Neural cell (in vitro differentiated cells): Measurements from ENCODE around the gene TCP11. TPM values are rescaled to one million over a fixed set of nuclear protein-coding genes. Genes with fewer than 3 reads are reported as not detected.

Experiments
- H2AFZ ChIP-seq: fragments of 200-600, 300-800 bp; sonication (generic), shearing (Covaris generic); 2 replicates; pipeline ENCODE4 v1.6.0; 2014; ENCODE audit warnings: low read depth, mild to moderate bottlenecking, antibody characterized with exemption, low read length, moderate library complexity
- H3F3A ChIP-seq: fragments of 200-600 bp; shearing (Covaris generic); 2 replicates; pipeline ENCODE4 v1.6.1; 2016; ENCODE audit warnings: mild to moderate bottlenecking, moderate library complexity, mixed read lengths, antibody characterized with exemption, low read length; ENCODE audit not compliant: insufficient read depth, poor library complexity, severe bottlenecking
- H3K27ac ChIP-seq: fragments of 200-600, 300-800 bp; sonication (generic), shearing (Covaris generic); 2 replicates; pipeline ENCODE4 v1.5.1; 2014; ENCODE audit warnings: mild to moderate bottlenecking, low read length, moderate library complexity
- H3K27me3 ChIP-seq: fragments of 300-800, 200-600 bp; sonication (generic), shearing (Covaris generic); 2 replicates; pipeline ENCODE4 v1.6.0; 2014; ENCODE audit warnings: mild to moderate bottlenecking, low read depth, low read length, moderate library complexity; ENCODE audit not compliant: insufficient read depth
- H3K36me3 ChIP-seq: fragments of 300-800, 200-600 bp; sonication (generic), shearing (Covaris generic); 2 replicates; pipeline ENCODE4 v1.5.1; 2014; ENCODE audit warnings: mild to moderate bottlenecking, antibody characterized with exemption, low read length, moderate library complexity; ENCODE audit not compliant: insufficient read depth
- H3K4me2 ChIP-seq: fragments of 300-800, 200-600 bp; sonication (generic), shearing (Covaris generic); 2 replicates; pipeline ENCODE4 v1.6.0; 2014; ENCODE audit warnings: mild to moderate bottlenecking, low read length
- H3K4me3 ChIP-seq: fragments of 300-800, 200-600 bp; sonication (generic), shearing (Covaris generic); 2 replicates; pipeline ENCODE4 v1.5.1; 2014; ENCODE audit warnings: mild to moderate bottlenecking, low read length, moderate library complexity
- H3K79me2 ChIP-seq: fragments of 200-600 bp; shearing (Covaris generic); replicated peaks from 2 replicates; pipeline ENCODE4 v1.6.0; 2014; ENCODE audit warnings: mild to moderate bottlenecking, low read length, moderate library complexity; ENCODE audit not compliant: insufficient read depth
- H3K9ac ChIP-seq: fragments of 300-800, 200-600 bp; sonication (generic), shearing (Covaris generic); 2 replicates; pipeline ENCODE4 v1.6.1; 2016; ENCODE audit warnings: mild to moderate bottlenecking, low read length, mixed read lengths
- H3K9me2 ChIP-seq: fragments of 200-600 bp; shearing (Covaris generic); 2 replicates; pipeline ENCODE4 v1.6.1; 2016; ENCODE audit warnings: mild to moderate bottlenecking, low read length, mixed read lengths; ENCODE audit not compliant: insufficient read depth
- H3K9me3 ChIP-seq: fragments of 200-600, 300-800 bp; sonication (generic), shearing (Covaris generic); 2 replicates; pipeline ENCODE4 v1.6.1; 2016; ENCODE audit warnings: mild to moderate bottlenecking, mixed run types, low read length, moderate library complexity, mixed read lengths
- H4K20me1 ChIP-seq: fragments of 200-600 bp; shearing (Covaris generic); 2 replicates; pipeline ENCODE4 v1.6.1; 2016; ENCODE audit warnings: mild to moderate bottlenecking, mixed run types; ENCODE audit not compliant: insufficient read depth
- CTCF ChIP-seq: fragments of 450-650 bp; IDR thresholded peaks from 2 replicates; pipeline ENCODE4 v1.5.1; 2014; ENCODE audit warnings: antibody characterized with exemption, mild to moderate bottlenecking, moderate library complexity; ENCODE audit not compliant: poor library complexity, severe bottlenecking
- EP300 ChIP-seq: fragments of 450-650 bp; conservative IDR thresholded peaks from 2 replicates; pipeline ENCODE4 v1.6.1; 2014; ENCODE audit warnings: antibody characterized with exemption, mild to moderate bottlenecking, moderate library complexity; ENCODE audit not compliant: poor library complexity, severe bottlenecking
- EZH2 ChIP-seq: fragments of 200-600, 300-800 bp; shearing (Covaris generic), sonication (generic); IDR thresholded peaks from 2 replicates; pipeline ENCODE4 v1.6.1; 2014; ENCODE audit warnings: antibody characterized with exemption, low read length, borderline replicate concordance, mild to moderate bottlenecking; ENCODE audit not compliant: insufficient read depth, poor library complexity, severe bottlenecking
- MXI1 ChIP-seq: fragments of 450-650 bp; conservative IDR thresholded peaks from 2 replicates; pipeline ENCODE4 v1.6.1; 2014; ENCODE audit warnings: antibody characterized with exemption, mild to moderate bottlenecking; ENCODE audit not compliant: poor library complexity, severe bottlenecking
- POLR2AphosphoS5 ChIP-seq: IDR thresholded peaks from 2 replicates; pipeline ENCODE4 v1.6.1; 2012
- RAD21 ChIP-seq: fragments of 450-650 bp; conservative IDR thresholded peaks from 2 replicates; pipeline ENCODE4 v1.6.1; 2014; ENCODE audit warnings: antibody characterized with exemption, mild to moderate bottlenecking, moderate library complexity
- REST ChIP-seq: IDR thresholded peaks from 2 replicates; pipeline ENCODE4 v1.6.1; 2012; ENCODE audit warnings: borderline replicate concordance
- SMC3 ChIP-seq: fragments of 450-650 bp; conservative IDR thresholded peaks from 2 replicates; pipeline ENCODE4 v1.6.1; 2014; ENCODE audit warnings: antibody characterized with exemption, mild to moderate bottlenecking, moderate library complexity; ENCODE audit not compliant: poor library complexity
- TAF1 ChIP-seq: IDR thresholded peaks from 2 replicates; pipeline ENCODE4 v1.6.1; 2012; ENCODE audit warnings: low read depth
- polyA minus RNA-seq: library from RNA; depleted of rRNA, polyadenylated mRNA; stranded (reverse); fragments of >200 nt; gene quantifications from 2 replicates; pipeline ENCODE4 v1.2.3, GENCODE V29; 2014
- polyA plus RNA-seq: library from polyadenylated mRNA; depleted of rRNA; stranded (reverse); fragments of >200 nt; gene quantifications from 2 replicates; pipeline ENCODE4 v1.2.3, GENCODE V29; 2014

TCP11 gene
- polyA plus RNA-seq, result 0.92 TPM in 1 of 2 replicates, not detected in the other
- 0.49 TPM in 1 of 2 replicates, not detected in the other for polyA minus RNA-seq

DNA sequence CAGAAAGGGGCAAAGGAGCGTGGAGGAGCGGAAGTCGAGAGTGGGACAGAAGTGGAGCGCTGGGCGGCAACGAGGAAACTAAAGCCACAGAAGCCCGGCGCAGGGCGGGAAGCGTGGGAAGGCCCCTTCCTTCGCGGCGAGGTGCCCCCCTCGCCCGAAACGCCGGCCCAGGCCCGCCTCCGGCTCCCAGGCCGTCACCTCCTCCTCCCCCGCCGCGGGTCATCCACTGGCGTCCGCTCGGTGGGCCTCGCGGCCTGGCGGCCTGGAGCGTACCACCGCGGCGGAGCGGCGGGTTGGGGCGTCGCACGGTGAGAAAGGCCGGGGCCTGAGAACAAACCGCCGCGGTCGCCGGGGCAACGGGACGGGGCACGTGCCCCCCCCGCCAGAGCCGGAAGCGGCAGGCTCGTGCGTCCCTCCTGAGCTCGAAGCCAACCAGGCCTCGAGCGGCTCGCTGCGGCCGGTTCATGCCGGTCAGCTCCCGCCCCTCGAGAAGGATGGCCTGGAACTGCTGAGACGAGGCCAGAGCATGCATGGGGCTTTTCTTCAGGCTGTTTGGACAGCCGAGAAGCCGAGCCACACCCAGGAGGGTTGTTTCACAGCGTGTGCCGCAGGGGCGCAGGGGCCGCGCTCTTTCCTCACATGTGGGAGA lies at the start of gene TCP11:
Gene TCP11 (minus strand): TSS at position 333 of the 649 bp plus-strand sequence. CDS start 469 bp downstream, outside the sequence.
- Histone ChIP-seq H3K9me3 (no peaks in the 10 kb centered on the region), H3K4me3 (no peak within 1 kb of the TSS), H3K36me3 (no peaks in the 10 kb centered on the region), H3K79me2 (no peaks in the 10 kb centered on the region), H3F3A (no peaks in the 10 kb centered on the region), H3K9me2 (no peaks in the 10 kb centered on the region), H4K20me1 (no peaks in the 10 kb centered on the region), H3K4me2 (no peak within 1 kb of the TSS), H3K27ac (no peak within 1 kb of the TSS), H2AFZ (no peak within 1 kb of the TSS), H3K9ac (no peak within 1 kb of the TSS), H3K27me3 (no peaks in the 10 kb centered on the region)
- no peak for TF ChIP-seq EZH2
- no peak for TF ChIP-seq EP300
- TF ChIP-seq REST, result no peak
- TF ChIP-seq POLR2AphosphoS5, result no peak
- no peak for TF ChIP-seq RAD21
- TF ChIP-seq CTCF, result no peak
- TF ChIP-seq TAF1, result no peak
- TF ChIP-seq MXI1, result no peak
- no peak for TF ChIP-seq SMC3

DNA sequence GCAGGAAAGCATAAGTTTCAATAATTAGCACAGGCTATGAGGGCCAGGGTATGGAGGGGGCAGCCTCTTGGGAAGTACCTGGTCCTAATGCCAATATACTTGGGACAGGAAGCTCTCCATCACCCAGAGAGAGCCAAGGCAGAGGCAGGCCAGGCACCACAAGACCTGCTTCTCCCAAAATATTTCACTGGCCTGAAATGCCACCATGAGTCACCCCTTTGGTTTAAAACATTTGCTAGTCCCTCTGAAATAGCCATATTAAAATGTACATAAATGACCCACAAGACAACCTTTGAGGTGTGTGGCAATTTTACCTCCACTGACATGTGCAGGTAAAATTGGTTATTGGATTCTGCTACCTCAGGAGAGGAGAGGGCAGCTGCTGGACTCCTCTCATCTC lies 49.2 kb upstream of the TCP11 start:
- no peak overlapping the region for H3K9ac ChIP-seq
- H4K20me1 ChIP-seq, result no peaks in the 10 kb centered on the region
- H3K4me2 ChIP-seq, result no peak overlapping the region
- no peaks in the 10 kb centered on the region for H3K27me3 ChIP-seq
- no peak overlapping the region for H3K27ac ChIP-seq
- no peaks in the 10 kb centered on the region for H3K9me3 ChIP-seq
- H3F3A ChIP-seq, result no peaks in the 10 kb centered on the region
- no peaks in the 10 kb centered on the region for H3K9me2 ChIP-seq
- H2AFZ ChIP-seq, result no peak overlapping the region
- no peak overlapping the region for H3K4me3 ChIP-seq
- H3K36me3 ChIP-seq, result no peaks in the 10 kb centered on the region
- TF ChIP-seq SMC3 (no peak), RAD21 (no peak), EP300 (no peak), CTCF (no peak), EZH2 (no peak), TAF1 (no peak), POLR2AphosphoS5 (no peak)
- no peaks in the 10 kb centered on the region for H3K79me2 ChIP-seq
